ENCODE results near the gene ZCCHC18.
"Not testable (repeated sequence)": the region's sequence is repeated elsewhere in the genome, so short reads cannot be mapped to it uniquely, and the experiment has no call there.

Gene ZCCHC18

DNA sequence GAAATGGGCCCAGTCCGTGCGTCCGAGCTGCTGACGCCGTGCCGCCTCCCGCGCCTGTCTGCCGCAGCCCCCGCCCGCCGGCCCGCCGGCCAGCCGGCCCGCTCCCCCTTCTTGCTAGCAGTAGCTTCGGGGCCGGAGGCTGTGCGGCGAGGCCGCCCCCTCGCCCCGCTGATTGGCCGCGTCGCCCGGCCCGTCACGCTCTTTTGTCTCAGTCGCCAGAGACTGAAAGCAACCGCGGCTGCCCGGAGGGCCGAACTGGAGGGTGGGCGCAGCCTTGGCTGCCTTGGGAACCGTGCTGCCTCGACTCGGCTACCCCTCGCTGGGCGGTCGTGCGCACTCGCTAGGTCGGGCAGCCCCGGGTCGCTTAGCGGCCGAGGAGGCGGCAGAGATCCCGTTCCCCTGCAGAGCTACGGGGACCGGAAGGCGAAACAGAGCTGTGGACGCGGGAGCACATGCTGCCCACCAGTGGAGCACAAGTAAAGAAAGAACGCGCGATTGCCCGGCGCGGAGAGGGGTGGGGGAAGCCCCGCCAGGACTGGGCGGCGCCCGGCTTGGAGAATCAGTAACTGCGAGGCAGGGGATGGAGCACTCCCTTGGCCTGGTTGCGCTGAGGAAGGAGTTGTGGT, at the start of gene ZCCHC18:
Gene ZCCHC18 (plus strand): TSS at position 198 of the 626 bp plus-strand sequence. CDS start 1,589 bp downstream, outside the sequence.
- DNase-seq (ENCODE audit: low read depth in 3 of 3) = no peak

DNA sequence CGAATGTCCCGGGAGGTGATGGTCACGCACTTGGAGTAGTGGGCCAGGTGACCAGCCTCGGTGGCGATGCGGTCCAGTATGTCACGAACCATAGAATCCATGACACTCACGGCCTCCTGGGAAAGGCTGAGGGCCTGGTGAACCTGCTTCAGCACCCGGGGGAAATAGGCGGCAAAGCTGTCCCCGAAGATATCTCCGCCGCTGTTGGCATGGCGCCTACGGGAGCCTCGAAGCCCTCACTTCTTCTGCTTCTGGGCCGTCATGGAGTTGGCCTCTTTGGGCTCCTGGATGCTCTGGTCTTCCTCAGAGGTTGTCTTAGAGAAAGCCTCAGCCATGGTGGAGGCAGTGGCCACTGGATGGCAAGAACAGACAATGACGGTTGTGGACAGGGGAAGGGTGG, 49.7 kb upstream of the ZCCHC18 start:
- DNase-seq (ENCODE audit: low read depth in 3 of 3) = not testable (repeated sequence)

DNA sequence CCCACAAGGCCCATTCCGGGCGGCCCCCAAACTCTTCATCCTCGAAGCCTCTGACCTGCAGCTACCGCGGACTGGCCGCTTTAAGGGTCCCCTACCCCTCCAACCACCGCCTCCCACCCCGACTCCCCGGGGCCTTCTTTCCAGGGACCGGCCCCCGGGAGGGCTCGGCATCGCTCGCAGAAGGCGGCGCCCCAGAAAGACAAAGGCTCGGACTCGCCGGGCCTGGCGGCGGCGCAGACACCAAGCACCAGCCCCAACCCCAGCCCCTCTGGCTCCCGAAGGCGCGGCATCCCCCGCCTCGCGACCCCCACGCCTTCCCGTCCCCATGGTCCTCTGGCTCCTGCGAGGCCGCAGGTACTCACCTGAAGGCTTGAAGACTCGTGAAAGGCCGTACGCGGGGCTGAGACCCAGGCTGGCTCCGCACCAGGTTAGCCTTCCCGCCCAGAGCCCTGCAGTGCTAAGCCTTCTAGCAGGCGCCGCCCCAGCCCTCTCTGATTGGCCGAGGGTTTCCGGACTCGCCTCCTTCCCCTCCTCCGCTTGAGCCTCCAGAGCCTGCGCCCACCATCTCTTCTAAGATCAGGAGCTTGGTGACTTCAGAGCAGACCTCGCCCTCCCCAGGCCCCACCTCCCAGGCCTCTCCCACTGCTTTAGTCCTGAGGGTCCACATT, 36.4 kb upstream of the ZCCHC18 start, which contains the start of gene TMSB15C:
Gene TMSB15C (minus strand): TSS at position 459 of the 668 bp plus-strand sequence.
- not testable (repeated sequence) for DNase-seq (ENCODE audit: low read depth in 3 of 3)

DNA sequence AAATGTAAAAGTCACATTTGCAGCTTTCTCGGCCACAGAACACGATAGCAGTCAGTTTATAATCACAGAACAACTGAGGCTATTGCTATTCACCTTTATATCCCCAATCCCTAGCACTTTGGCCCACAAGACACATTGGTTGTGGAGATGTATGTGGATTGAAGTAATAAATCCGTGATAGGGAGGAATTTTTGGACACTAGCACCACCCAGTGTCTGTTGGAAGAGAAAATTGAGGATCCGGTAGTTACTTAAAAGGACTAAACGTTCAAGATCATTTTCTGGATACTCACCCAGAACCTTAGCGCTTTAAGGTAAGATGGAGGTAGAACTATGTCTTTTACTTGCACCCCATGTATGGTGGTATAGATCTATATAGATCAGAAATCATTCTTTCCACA, 34.5 kb upstream of the ZCCHC18 start:
- not testable (repeated sequence) for DNase-seq (ENCODE audit: low read depth in 3 of 3)

DNA sequence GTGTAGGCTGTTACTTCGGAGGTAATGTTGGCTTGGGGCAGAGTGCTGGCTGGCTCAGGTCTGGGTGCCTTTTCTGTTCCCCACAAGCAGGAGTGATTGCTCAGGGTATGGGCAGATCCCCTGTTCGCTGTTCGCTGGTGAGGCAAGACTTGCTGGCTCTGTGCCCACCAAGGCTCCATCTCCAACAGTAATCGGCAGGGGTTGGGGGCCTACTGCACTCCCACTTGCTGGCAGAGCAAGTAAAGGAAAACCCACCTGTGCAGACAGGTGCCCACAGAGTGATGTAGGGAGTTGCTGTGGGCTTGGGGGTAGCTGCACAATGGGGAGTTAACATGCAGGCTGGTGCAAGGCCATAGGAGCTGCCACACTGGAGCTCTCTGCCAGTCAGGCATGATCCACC, 28.3 kb upstream of the ZCCHC18 start:
- no peak for DNase-seq (ENCODE audit: low read depth in 3 of 3)

DNA sequence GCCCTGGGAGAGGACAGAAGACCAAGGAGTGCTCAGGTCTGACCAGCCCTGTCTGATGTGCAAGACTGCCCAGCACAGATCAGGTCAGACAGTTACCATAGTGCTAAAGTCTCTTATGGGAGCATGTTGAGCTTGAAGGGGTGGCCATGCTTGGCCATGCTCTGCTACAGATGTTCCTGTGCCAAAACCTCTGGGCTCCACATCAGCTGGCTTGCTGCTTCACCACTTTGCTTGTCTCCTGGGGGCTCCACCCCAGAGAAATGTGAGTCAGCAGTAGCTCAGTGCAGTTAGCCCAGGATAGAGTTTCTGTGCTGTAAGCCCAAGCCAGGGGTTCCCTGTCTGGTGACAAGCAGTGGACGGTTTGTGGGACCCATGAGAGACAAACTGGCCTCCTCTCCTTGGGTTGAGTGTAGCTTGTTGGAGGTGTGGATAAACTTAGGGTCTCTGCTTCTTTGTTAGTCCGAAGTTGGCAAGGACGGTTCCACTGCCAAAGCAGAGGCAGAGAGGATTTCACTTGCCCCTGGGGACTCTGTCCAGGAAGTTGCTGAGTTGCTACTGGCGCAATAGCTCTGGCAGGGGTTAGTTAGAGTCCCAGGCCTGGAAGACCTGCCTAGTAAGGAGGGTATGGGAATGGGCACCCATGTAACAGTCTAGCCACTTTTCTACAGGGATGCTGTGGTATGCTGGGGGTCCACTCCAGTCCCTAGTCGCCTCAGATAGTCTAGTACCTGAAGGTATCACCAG, 27.6 kb upstream of the ZCCHC18 start:
- DNase-seq (ENCODE audit: low read depth in 3 of 3) = no peak

DNA sequence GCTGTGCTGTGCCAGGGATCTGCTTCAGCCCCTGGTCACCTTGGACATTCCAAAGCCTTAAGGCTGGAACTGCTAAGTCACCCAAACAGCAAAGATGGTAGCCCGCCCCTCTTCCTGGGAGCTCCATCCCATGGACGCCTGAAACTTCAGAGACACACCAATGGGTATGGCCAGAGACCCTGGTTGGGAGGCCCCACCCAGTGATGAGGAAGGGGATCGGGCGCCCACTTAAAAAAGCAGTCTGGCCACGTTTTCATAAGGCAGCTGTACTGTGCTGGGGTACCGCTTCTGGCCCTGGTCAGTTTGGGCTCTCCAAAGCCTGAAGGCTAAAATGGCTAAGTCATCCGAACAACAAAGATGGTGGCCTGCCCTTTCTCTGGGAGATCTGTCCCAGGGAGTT, 26.8 kb upstream of the ZCCHC18 start:
- no peak for DNase-seq (ENCODE audit: low read depth in 3 of 3)

DNA sequence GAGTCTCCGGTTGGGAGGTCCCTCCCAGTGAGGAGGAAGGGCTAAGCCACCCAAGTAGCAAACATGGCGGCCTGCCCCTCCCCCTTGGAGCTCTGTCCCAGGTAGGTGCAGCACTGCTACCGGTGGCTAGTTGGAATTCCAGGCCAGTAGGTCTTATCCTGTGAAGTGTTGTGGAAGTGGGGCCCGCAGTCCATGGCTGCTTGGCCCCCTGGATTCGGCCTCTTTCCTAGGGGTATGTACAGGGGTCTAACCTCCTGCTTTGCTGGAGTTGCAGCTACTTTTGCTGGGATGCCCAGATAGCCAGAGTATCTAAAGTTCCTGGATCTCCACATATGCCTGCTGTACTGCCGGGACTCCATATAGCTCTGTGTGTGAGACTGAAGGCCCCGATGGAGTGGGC, 26.4 kb upstream of the ZCCHC18 start:
- DNase-seq (ENCODE audit: low read depth in 3 of 3) = no peak

DNA sequence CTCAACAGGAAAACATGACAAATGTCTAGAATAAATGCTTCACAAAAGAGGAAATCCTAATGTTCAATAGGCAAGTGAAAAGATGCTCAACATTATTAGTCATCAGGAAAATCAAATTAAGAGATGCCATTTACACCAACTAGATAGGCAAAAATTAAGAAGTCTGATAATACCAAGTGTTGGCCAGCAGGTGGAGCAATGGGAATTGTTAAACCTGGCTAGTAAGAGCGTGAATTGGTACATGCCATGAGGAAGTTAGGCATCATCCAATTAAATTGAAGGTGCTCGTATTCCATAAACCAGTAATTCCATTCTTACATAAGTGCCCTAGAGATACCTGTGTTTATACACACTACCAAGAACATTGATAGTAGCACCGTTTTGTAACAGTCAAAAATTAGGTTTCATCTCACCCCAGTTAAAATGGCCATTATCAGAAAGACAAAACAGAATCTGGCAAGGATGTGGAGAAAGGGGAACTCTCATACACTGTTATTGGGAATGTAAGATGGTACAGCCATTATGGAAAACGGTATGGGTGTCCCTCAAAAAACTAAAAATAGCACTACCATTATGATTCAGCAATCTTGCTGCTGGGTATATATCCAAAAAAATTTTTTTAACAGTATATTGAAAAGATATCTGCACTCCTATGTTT, 14.0 kb upstream of the ZCCHC18 start:
- DNase-seq (ENCODE audit: low read depth in 3 of 3) = peak in 1 of 3 experiments; percentile 23

DNA sequence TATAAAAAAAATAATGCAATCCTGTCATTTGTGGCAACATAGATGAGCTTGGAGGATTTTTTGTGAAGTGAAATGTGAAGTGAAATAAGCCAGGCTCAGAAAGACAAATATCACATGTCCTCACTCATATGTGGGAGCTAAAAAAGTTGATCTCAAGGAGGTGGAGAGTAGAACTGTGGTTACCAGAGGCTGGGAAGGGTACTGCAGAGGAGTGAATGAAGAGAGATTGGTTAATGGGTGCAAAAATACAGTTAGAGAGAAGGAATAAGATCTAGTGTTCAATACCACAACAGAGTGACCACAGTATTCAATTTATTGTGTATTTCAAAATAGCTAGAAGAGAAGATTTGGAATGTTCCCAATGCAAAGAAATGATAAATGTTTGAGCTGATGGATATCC, 13.4 kb upstream of the ZCCHC18 start:
- DNase-seq (ENCODE audit: low read depth in 3 of 3) = no peak

DNA sequence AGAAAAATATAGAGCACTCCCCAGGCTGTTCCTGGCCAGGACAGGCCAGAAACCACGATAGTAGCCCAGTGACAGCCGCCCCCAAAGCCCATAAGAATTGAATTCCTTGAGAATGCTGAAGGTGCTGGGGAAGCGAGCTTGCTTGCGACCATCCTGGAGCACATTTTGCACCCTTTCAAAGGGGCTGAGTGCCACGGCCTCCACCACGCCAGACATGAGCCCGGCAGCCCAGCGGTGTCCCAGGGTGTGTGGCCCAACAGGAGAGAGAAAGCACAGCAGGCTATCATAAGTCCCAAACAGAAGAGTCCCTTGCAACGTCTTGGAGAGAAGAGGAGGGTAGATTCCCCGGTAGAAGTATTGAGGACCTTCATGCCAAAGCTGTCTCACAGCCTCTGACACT, 7.6 kb upstream of the ZCCHC18 start:
- DNase-seq (ENCODE audit: low read depth in 3 of 3) = no peak

DNA sequence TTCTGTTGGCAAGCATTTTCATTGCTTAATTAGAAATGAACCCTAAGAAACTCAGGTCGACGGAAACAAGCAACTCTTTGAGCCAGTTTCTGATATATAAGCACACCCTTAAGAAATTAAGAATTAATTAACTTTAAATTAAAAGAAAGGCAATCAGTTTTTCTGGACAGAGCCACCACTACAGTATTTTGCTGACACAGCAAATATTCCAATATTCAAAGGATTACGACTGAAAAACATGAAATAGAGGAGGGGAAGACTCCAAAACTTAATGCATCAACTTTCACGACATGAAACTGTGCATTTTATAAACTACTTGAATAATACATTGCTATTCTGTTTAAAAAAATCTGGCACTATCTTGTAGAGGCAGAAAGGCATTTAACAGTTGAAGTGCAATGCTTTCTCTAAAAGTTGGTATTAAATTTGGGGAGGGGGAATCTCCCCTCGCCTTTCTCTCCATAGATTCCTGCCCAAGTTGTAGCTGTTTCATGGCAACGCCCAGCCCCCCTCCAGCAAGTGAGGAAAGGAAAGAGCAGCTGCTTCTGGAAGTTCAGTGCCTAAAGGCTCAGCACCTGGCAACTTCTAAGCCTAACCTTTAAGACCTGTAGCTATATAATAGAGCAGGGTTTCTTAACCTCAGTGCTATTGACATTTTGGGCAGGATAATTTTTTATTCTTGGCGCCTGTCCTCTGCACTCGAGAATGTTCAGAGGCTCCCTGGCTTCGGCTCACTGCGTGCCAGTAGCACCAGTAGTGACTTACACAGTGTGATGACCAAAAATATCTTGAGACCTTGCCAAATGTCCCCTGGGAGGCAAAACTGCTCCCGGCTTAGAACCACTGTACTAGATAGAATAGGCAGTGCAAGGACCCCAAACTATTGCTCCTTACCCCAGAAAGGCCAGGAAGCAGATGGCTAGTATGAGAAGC, 6.7 kb upstream of the ZCCHC18 start:
- no peak for DNase-seq (ENCODE audit: low read depth in 3 of 3)

DNA sequence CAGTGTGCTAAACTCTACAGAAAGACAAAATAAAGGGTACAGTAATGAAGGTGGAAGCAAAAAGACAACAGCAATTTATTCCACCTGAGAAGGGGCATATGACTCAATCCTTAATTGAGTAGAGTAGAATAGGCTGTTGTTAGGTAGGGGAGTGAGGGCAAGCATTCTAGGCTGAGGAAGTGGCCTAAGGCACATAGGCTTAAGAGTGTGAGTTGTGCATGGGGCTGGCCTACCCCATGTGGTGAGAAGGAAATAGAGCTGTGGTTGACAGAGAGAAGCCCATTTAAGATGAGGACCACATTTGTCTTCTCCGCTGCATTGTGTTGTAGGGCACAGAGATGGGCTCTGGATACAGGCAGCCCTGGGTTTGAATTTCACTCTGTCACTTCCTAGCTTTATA, 3.4 kb upstream of the ZCCHC18 start:
- DNase-seq (ENCODE audit: low read depth in 3 of 3) = no peak

DNA sequence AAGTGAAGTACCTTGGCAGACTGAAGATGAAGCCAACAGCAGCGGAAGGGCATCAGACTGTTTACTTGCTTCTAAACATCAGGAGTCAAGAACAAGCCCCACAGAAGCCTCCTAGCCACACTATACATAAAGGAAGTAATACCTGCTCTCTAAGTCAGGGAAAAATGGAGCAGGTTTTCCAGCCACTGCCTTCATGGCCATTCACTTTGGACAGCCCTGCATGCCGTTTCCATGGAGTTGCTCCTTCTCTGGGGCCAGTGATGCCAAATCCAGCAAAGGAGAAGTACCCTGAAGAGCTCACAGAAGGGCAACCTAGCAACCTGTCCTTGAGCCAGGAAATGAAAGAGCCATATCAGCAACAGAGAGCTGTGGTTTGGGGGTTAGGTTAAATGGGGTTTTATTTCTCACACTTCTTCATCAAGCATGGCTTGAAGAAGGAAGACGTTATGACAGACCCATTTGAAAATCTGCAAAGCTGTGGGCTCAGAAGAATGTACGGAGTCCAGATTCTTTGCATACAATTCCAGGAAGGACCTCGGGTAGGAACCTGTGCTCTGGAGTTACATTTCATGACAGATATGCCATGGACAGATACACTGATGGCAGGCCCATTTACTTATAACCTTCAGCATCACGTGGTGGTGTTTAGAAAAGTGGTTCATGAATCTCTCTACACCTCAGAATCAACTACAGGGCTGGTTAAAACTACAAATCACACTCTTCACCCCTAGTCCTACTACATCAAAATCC, 1.7 kb upstream of the ZCCHC18 start:
- not testable (repeated sequence) for DNase-seq (ENCODE audit: low read depth in 3 of 3)

DNA sequence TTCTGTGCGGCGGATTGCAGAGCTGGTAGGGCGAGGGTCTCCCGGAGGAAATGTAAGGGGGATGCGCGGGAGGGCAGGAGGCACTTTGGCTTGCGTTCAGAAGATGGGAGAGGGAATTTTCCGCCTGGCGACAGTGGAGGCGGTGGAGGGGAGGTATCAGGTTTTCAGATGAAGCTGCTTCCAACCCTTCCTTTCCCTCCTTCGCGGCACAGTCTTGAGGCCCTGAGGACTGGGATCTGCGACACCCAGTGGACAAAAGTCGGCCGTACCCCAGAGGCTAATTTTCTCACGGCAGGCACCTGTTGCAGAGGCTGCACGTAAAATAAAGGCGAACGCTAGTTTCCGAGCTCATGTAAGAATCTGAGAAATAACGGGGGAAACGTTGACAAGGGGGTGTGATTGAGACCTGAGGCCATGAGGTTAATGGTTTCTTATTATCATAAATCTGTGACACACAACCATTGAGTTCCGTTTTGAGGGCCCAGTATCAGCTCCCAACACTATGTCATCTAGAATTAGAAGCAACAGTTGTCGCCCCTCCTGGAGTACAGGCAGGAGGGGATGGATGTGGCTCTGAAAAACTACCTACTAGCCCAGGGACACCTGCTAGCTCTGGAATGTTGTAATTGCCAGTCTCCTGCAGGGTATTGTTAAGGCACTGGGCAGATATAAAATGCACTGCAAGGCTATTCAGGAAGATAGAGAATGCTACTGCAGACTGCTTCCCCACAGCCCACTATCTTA, 1.1 kb downstream of the ZCCHC18 start:
- peak in 1 of 3 experiments; percentile 26 for DNase-seq (ENCODE audit: low read depth in 3 of 3)

DNA sequence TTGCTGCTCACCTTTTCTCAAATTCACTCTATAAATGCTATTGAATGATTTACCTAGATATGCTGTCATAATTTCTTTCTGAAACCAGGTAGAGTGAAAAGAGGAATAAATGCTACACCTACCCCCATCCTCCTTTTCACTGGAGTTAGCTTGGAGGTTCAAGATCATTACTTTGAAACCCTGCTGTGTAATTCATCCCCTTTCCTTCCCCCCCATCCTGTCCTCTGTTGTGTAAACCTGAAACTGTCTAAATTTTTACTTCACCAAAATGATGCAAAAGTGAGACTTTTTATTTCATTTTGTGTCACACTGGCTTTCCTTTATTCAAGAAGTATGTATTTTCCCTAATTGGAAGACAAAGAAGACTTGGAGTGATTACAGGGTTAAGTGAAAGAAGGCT, 5.4 kb downstream of the ZCCHC18 start:
- DNase-seq (ENCODE audit: low read depth in 3 of 3) = no peak

DNA sequence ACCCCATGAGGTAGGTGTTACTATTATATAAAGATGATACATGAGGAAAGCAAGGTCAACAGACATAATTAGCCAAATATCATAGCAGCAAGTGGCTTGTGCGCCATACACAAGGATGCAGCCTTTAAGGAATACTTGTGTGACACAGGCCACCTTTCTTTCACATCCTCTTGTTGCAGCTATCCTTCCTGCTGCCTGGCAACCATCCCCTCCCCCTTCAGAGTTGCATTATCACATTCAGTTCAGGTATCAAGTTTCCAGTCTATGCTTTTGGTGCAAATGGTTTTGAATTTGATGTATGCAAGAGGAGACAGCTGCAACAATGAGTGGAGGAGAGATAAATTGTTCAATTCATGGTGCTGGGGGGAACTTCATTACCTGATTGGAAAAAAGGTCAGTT, 6.4 kb downstream of the ZCCHC18 start:
- no peak for DNase-seq (ENCODE audit: low read depth in 3 of 3)

DNA sequence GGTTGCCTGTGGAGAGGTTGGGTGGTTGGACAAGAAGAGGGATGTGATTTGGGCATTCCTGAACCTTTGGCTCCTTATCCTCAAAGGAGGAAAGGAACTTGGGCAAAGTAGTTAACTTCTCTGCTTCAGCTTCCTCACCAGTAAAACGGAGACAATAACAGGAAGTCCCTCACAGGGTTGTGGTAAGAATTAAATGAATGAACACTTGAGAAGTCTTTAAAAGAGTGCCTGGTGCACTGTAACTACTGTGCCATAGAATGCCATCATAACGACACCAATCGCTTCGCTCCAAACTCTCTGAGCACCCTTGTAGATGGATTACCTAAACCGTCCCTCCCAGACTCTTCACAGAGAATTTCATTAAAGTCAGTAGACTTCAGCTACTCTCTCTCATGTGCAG, 10.5 kb downstream of the ZCCHC18 start:
- DNase-seq (ENCODE audit: low read depth in 3 of 3) = no peak

DNA sequence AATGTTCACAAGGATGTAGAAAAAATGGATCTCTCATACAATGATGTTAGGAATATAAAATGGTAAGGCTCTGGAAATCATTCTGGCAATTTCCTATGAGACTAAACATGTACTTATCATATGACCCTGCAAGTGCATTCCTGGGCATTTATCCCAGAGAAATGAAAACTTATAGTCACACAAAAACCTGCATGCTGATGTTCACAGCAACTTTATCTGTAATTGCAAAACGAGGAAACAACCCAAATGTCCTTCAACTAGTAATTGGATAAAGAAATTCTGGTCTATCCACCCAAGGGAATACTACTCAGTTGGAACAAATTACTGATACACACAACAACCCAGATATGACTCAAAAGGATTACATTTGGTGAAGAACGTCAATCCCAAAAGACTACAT, 14.5 kb downstream of the ZCCHC18 start:
- DNase-seq (ENCODE audit: low read depth in 3 of 3) = no peak

DNA sequence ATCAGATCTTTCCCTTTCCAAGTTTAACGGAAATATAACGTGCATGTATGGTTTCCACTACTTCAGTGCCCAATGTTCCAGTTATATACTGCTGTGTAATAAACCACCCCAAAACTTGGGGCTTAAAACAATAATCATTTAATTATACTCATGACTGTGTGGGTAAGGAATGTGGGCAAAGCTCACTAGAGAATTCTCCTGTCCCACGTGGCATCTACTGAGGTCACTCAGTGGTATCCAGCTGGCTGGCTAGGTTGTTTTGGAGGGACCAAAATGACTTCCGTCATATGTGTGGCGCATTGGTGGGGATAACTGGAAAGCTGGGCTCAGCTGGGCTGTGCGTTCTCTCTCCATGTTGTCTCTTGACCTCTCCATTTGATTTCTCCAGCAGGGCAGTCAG, 18.5 kb downstream of the ZCCHC18 start:
- no peak for DNase-seq (ENCODE audit: low read depth in 3 of 3)
